SK-N-SH treated with all-trans-retinoic acid at 6 μM for 48 hours (cell line): ENCODE data around the gene GRID1.

ENCODE experiments used
- ATAC-seq: fragments of 200-7000 bp; cut with Tn5 transposase; 3 replicates; pipeline ENCODE4 v1.9.1; 2020; ENCODE audit warnings: mild to moderate bottlenecking, moderate library complexity
- ARNTL ChIP-seq: fragments of 450-650 bp; formaldehyde crosslinking; IDR thresholded peaks from 2 replicates; pipeline ENCODE4 v1.5.0; 2020; ENCODE audit warnings: low read depth, mild to moderate bottlenecking, moderate library complexity, borderline replicate concordance
- BACH2 ChIP-seq: fragments of 250-450 bp; sonication (Bioruptor Pico); IDR thresholded peaks from 2 replicates; pipeline ENCODE4 v1.9.0; 2021; ENCODE audit warnings: mild to moderate bottlenecking, borderline replicate concordance
- CREB5 ChIP-seq: fragments of 250-450 bp; sonication (Bioruptor Pico); IDR thresholded peaks from 2 replicates; pipeline ENCODE4 v1.5.1; 2020; ENCODE audit warnings: low read depth, mild to moderate bottlenecking, moderate library complexity
- CSDC2 ChIP-seq: fragments of 250-450 bp; sonication (Bioruptor Pico); IDR thresholded peaks from 2 replicates; pipeline ENCODE4 v1.5.0; 2020; ENCODE audit warnings: mild to moderate bottlenecking, moderate library complexity
- CSRNP3 ChIP-seq: fragments of 250-450 bp; sonication (Bioruptor Pico); IDR thresholded peaks from 2 replicates; pipeline ENCODE4 v1.5.1; 2021; ENCODE audit warnings: mild to moderate bottlenecking, moderate library complexity
- ESRRG ChIP-seq: fragments of 250-450 bp; sonication (Bioruptor Pico); IDR thresholded peaks from 2 replicates; pipeline ENCODE4 v1.6.1; 2021; ENCODE audit warnings: mild to moderate bottlenecking
- ISL1 ChIP-seq: fragments of 250-450 bp; sonication (Bioruptor Pico); IDR thresholded peaks from 2 replicates; pipeline ENCODE4 v2.1.2; 2022; ENCODE audit warnings: mild to moderate bottlenecking, moderate library complexity
- OSR1 ChIP-seq: fragments of 250-450 bp; sonication (Bioruptor Pico); IDR thresholded peaks from 2 replicates; pipeline ENCODE4 v1.8.0; 2022; ENCODE audit warnings: moderate library complexity, mild to moderate bottlenecking, inconsistent platforms
- POU6F1 ChIP-seq: fragments of 250-450 bp; sonication (Bioruptor Pico); IDR thresholded peaks from 2 replicates; pipeline ENCODE4 v1.8.0; 2021; ENCODE audit warnings: low read depth, mild to moderate bottlenecking, moderate library complexity, borderline replicate concordance
- PPARA ChIP-seq: fragments of 250-450 bp; sonication (Bioruptor Pico); IDR thresholded peaks from 2 replicates; pipeline ENCODE4 v1.5.0; 2020; ENCODE audit warnings: mild to moderate bottlenecking, borderline replicate concordance
- RARB ChIP-seq: fragments of 250-450 bp; sonication (Bioruptor Pico); IDR thresholded peaks from 2 replicates; pipeline ENCODE4 v1.8.0; 2021; ENCODE audit warnings: mild to moderate bottlenecking, moderate library complexity
- SNAI2 ChIP-seq: fragments of 250-450 bp; sonication (Bioruptor Pico); IDR thresholded peaks from 2 replicates; pipeline ENCODE4 v1.5.0; 2020; ENCODE audit warnings: mild to moderate bottlenecking, moderate library complexity
- TOX ChIP-seq: fragments of 250-450 bp; sonication (Bioruptor Pico); IDR thresholded peaks from 2 replicates; pipeline ENCODE4 v1.8.0; 2021; ENCODE audit warnings: mild to moderate bottlenecking, moderate library complexity, borderline replicate concordance
- TSHZ2 ChIP-seq: fragments of 250-450 bp; sonication (Bioruptor Pico); IDR thresholded peaks from 2 replicates; pipeline ENCODE4 v1.5.0; 2020; ENCODE audit warnings: mild to moderate bottlenecking, moderate library complexity
- ZC3H10 ChIP-seq: fragments of 250-450 bp; sonication (Bioruptor Pico); IDR thresholded peaks from 2 replicates; pipeline ENCODE4 v1.5.1; 2021; ENCODE audit warnings: mild to moderate bottlenecking, moderate library complexity
- ZFP3 ChIP-seq: fragments of 250-450 bp; sonication (Bioruptor Pico); IDR thresholded peaks from 2 replicates; pipeline ENCODE4 v1.5.0; 2020; ENCODE audit warnings: mild to moderate bottlenecking, moderate library complexity
- ZFP30 ChIP-seq: fragments of 450-650 bp; formaldehyde crosslinking; IDR thresholded peaks from 2 replicates; pipeline ENCODE4 v1.5.0; 2022; ENCODE audit warnings: mild to moderate bottlenecking, moderate library complexity
- ZNF70 ChIP-seq: fragments of 450-650 bp; formaldehyde crosslinking; IDR thresholded peaks from 2 replicates; pipeline ENCODE4 v1.5.0; 2020; ENCODE audit warnings: mild to moderate bottlenecking, moderate library complexity
- ZNF8 ChIP-seq: fragments of 450-650 bp; formaldehyde crosslinking; IDR thresholded peaks from 2 replicates; pipeline ENCODE4 v1.5.0; 2020; ENCODE audit warnings: mild to moderate bottlenecking, moderate library complexity

The GRID1 gene

GRCh38 chr10:86312701-86313270, 53.8 kb downstream of the GRID1 start:
- ATAC-seq: no peak
- TF ChIP-seq ZNF8 (CRISPR knock-in tag) (no peak), SNAI2 (CRISPR knock-in tag) (no peak), TOX (no peak), RARB (no peak), ZC3H10 (no peak), ISL1 (CRISPR knock-in tag) (no peak), PPARA (CRISPR knock-in tag) (no peak), BACH2 (CRISPR knock-in tag) (no peak), ESRRG (CRISPR knock-in tag) (no peak), POU6F1 (no peak), ZFP3 (no peak), CSDC2 (no peak)

GRCh38 chr10:86311906-86312305, 54.7 kb downstream of the GRID1 start:
- TF ChIP-seq ZC3H10 (no peak), RARB (no peak), CSRNP3 (CRISPR knock-in tag) (no peak), ZNF8 (CRISPR knock-in tag) (no peak), POU6F1 (no peak), OSR1 (CRISPR knock-in tag) (no peak), BACH2 (CRISPR knock-in tag) (no peak)
- TF ChIP-seq, all 23 proteins: peak for 0
- no peak for ATAC-seq

- no peak for TF ChIP-seq SNAI2 (CRISPR knock-in tag)
- TF ChIP-seq CSRNP3 (CRISPR knock-in tag): no peak
- TF ChIP-seq ARNTL (CRISPR knock-in tag): no peak
- TF ChIP-seq BACH2 (CRISPR knock-in tag): no peak
- TF ChIP-seq ZFP30 (CRISPR knock-in tag): no peak
- TF ChIP-seq, all 23 proteins: peak for 0
- ATAC-seq: no peak
Observed at GRCh38 chr10:86311190-86311589, 55.4 kb downstream of the GRID1 start.

- ATAC-seq: no peak
- no peak for TF ChIP-seq ZFP3
- TF ChIP-seq ZC3H10: no peak
- TF ChIP-seq ZNF8 (CRISPR knock-in tag): no peak
- no peak for TF ChIP-seq ESRRG (CRISPR knock-in tag)
- TF ChIP-seq BACH2 (CRISPR knock-in tag): no peak
- no peak for TF ChIP-seq ZFP30 (CRISPR knock-in tag)
- no peak for TF ChIP-seq POU6F1
- no peak for TF ChIP-seq ISL1 (CRISPR knock-in tag)
- no peak for TF ChIP-seq OSR1 (CRISPR knock-in tag)
- no peak for TF ChIP-seq ZNF70
- no peak for TF ChIP-seq ARNTL (CRISPR knock-in tag)
- no peak for TF ChIP-seq CREB5
- no peak for TF ChIP-seq TOX
- TF ChIP-seq PPARA (CRISPR knock-in tag): no peak
- no peak for TF ChIP-seq TSHZ2 (CRISPR knock-in tag)
- no peak for TF ChIP-seq CSDC2
- TF ChIP-seq SNAI2 (CRISPR knock-in tag): no peak
- TF ChIP-seq CSRNP3 (CRISPR knock-in tag): no peak
- TF ChIP-seq RARB: no peak
Observed at GRCh38 chr10:86310702-86311101, 55.9 kb downstream of the GRID1 start.
